Transverse colon (tissue), 4 donors: ENCODE results near the gene RNF225. TPM values are rescaled to one million over a fixed set of nuclear protein-coding genes. Genes with fewer than 3 reads are reported as not detected.

Experiments used
- DNase-seq: peaks from one replicate; pipeline ENCODE4 v3.0.0-alpha.2; 2019
- H3K27ac ChIP-seq, 4 donors: fragments of 200-600 bp; sonication (generic); 2 replicates each; pipeline ENCODE4 v1.5.1; 2016 to 2018; ENCODE audit warnings: inconsistent platforms in 4 of 4
- H3K27me3 ChIP-seq: fragments of 200-600 bp; sonication (generic); 2 replicates; pipeline ENCODE4 v1.5.1; 2017; ENCODE audit warnings: inconsistent platforms
- H3K36me3 ChIP-seq, 4 donors: fragments of 200-600 bp; sonication (generic); 2 replicates each; pipeline ENCODE4 v1.5.1; 2017 to 2019; ENCODE audit warnings: inconsistent platforms in 4 of 4
- H3K4me1 ChIP-seq, 4 donors: fragments of 200-600 bp; sonication (generic); 2 replicates each; pipeline ENCODE4 v1.5.1; 2017 to 2020; ENCODE audit warnings: inconsistent platforms in 4 of 4
- H3K4me3 ChIP-seq, 4 donors: fragments of 200-600 bp; sonication (generic); 1 replicate in 1 of 4; 2 replicates in 3 of 4; pipeline versions ENCODE4 v1.5.1 to v1.6.1; 2017 to 2019; ENCODE audit warnings: inconsistent platforms in 4 of 4
- H3K9me3 ChIP-seq, 2 donors: fragments of 200-600 bp; sonication (generic); 2 replicates each; pipeline ENCODE4 v1.5.1; 2017 to 2019; ENCODE audit warnings: inconsistent platforms in 2 of 2
- EP300 ChIP-seq: sonication (generic); formaldehyde crosslinking; IDR thresholded peaks from one replicate; pipeline ENCODE4 v1.6.1; 2017; ENCODE audit warnings: antibody characterized with exemption, low read depth
- POLR2A ChIP-seq: fragments of 450-650 bp; IDR thresholded peaks from one replicate; pipeline ENCODE4 v1.6.1; 2016; ENCODE audit warnings: antibody characterized with exemption, mild to moderate bottlenecking, moderate library complexity
- POLR2AphosphoS5 ChIP-seq, 3 donors: sonication (generic); formaldehyde crosslinking; IDR thresholded peaks; one replicate each; pipeline ENCODE4 v1.6.1; 2016; ENCODE audit warnings: antibody characterized with exemption in 3 of 3
- WGBS, 2 donors: methylation state at CpG; one replicate each; pipeline ENCODE4 v1.1.5; 2018; ENCODE audit warnings: low coverage in 1 of 2; 5-methylcytosine and 5-hydroxymethylcytosine counted together
- in situ Hi-C, 4 donors: fragments of 200-750 bp; cut with MboI; loops; one replicate each; pipeline versions ENCODE4 v1.15.0 to v1.15.1; 2017; ENCODE audit warnings: low sequenced_read_pairs in 3 of 4, low pct_ligation_motif_present in 1 of 4, low pct_unique_long_range_greater_than_20kb in 1 of 4
- intact Hi-C: fragments of 100-400 bp; cut with DNase I; formaldehyde crosslinking; loops from one replicate; pipeline ENCODE4 v1.15.1; 2023; ENCODE audit warnings: low total_unique reads
- total RNA-seq, 4 donors: library from RNA; depleted of rRNA; stranded (reverse); fragments of >200 nt; gene quantifications; one replicate each; pipeline ENCODE4 v1.1.0, GENCODE V29; 2016
- TF ChIP-seq, protein P1 (sequence below), 5 experiments: fragments of 200-600 bp in 3 of 5; fragments of 450-650 bp in 2 of 5; sonication (generic) in 3 of 5; IDR thresholded peaks; 1 replicate in 2 of 5; 2 replicates in 3 of 5; pipeline ENCODE4 v1.5.1; 2016 to 2017; ENCODE audit warnings: antibody characterized with exemption in 5 of 5, inconsistent platforms in 3 of 5, mild to moderate bottlenecking in 2 of 5, moderate library complexity in 1 of 5

RNF225 gene
- total RNA-seq, 4 donors from 2014 or later, result not detected

DNA sequence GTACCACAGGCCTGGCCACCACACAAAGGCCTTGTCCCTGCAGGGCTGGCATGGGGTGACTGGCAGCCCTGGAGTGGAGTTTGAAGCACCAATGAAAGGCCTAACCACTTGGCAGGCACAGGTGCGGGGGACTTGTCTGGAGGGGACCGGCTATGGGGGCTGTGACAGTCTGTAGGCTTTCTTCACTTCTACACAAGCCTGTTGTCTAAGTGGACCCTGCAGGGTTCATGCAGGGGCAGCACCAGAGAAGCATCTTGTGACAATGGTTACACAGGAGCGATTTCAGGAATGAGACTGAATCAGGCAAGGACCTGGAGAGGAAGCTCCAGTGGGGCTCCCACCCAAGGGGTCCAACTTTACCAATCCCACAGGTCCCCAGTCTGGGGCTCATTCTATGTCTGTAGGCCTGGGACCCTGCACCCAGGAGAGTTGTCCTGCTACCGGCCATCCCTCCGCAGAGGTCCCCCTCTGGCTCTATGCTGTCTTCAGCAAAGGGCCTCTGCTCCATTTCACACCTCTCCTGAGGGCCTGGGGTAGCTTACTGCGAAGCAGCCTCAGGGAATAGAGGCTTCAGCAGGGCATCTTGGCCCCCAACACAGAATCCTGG is 12.4 kb upstream of the RNF225 start:
- Histone ChIP-seq H3K4me1 (peaks cover 23 to 40% (median 35%) of the 10 kb centered on the region in 4 donors), H3K27me3 (no peaks in the 10 kb centered on the region), H3K9me3 (no peaks in the 10 kb centered on the region), H3K4me3 (no peak overlapping the region), H3K36me3 (no peaks in the 10 kb centered on the region), H3K27ac (no peak overlapping the region)
- TF ChIP-seq, protein P1, sequence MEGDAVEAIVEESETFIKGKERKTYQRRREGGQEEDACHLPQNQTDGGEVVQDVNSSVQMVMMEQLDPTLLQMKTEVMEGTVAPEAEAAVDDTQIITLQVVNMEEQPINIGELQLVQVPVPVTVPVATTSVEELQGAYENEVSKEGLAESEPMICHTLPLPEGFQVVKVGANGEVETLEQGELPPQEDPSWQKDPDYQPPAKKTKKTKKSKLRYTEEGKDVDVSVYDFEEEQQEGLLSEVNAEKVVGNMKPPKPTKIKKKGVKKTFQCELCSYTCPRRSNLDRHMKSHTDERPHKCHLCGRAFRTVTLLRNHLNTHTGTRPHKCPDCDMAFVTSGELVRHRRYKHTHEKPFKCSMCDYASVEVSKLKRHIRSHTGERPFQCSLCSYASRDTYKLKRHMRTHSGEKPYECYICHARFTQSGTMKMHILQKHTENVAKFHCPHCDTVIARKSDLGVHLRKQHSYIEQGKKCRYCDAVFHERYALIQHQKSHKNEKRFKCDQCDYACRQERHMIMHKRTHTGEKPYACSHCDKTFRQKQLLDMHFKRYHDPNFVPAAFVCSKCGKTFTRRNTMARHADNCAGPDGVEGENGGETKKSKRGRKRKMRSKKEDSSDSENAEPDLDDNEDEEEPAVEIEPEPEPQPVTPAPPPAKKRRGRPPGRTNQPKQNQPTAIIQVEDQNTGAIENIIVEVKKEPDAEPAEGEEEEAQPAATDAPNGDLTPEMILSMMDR (IDR thresholded peaks at IDR 0.05), result no peak
- TF ChIP-seq POLR2A (no peak), POLR2AphosphoS5 (IDR thresholded peaks at IDR 0.05) (no peak), EP300 (no peak)
- DNase-seq, result no peak
- in situ Hi-C loops (no loop called here), intact Hi-C loops (no loop called here)
- whole genome bisulfite sequencing, 2 donors, result 84% methylated on average over 5 of the region's 6 CpGs; no CpG with 5 or more reads in 1 of the 2 donors

DNA sequence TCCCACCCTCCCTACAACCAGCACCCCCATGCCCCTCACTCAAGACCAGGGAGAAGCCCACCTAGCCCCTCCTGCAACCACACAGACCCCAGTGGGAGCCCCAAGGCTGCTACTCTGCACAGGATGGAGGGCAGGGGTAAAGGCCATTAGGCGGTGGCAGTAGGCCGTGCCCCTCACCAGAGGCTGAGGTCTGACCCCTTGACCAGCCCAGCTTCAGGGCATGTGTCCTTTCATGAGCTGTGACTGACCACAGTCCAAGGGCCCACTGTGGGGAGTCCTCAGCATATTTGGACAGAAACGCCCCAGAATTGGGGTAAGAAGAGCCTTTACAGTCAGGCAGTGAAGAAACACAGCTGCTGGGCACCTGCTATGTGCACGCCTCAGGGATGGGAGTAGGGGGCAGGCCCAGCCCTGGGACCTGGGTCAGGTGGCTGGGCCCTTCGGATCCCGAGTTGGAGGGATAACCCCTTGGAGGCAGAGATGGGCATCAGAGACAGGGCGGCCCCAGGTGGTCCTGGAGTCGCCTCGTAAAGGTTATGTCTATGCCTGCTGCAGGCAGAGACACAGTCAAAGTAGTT is 10.1 kb upstream of the RNF225 start:
- intact Hi-C loops, result no loop called here
- H3K27me3 ChIP-seq, result no peaks in the 10 kb centered on the region
- H3K4me3 ChIP-seq, result peak overlapping the region in 2 of 4 donors; percentile 64 to 80
- H3K27ac ChIP-seq, result peak overlapping the region; percentile 99
- WGBS, 2 donors, result 78% methylated on average over 9 of the region's 9 CpGs; no CpG with 5 or more reads in 1 of the 2 donors
- in situ Hi-C loops, result no loop called here
- TF ChIP-seq EP300 (no peak), POLR2A (no peak), POLR2AphosphoS5 (IDR thresholded peaks at IDR 0.05) (no peak)
- TF ChIP-seq, protein P1 (IDR thresholded peaks at IDR 0.05), result no peak
- no peak for DNase-seq
- H3K4me1 ChIP-seq, result peaks cover 17 to 41% (median 30%) of the 10 kb centered on the region in 4 donors
- H3K36me3 ChIP-seq, result peaks cover 0 to 6% (median 2%) of the 10 kb centered on the region in 4 donors
- no peaks in the 10 kb centered on the region for H3K9me3 ChIP-seq

GRCh38 chr19:58385891-58386575 is 9.4 kb upstream of the RNF225 start:
- WGBS, 2 donors, result 9% methylated on average over 32 of the region's 36 CpGs; no CpG with 5 or more reads in 1 of the 2 donors
- H3K27ac ChIP-seq, result peak overlapping the region; percentile 99
- no peaks in the 10 kb centered on the region for H3K27me3 ChIP-seq
- peaks cover 0 to 9% (median 3%) of the 10 kb centered on the region in 4 donors for H3K36me3 ChIP-seq
- DNase-seq, result no peak
- TF ChIP-seq POLR2A, result no peak
- no peak for TF ChIP-seq EP300
- TF ChIP-seq, protein P1 (IDR thresholded peaks at IDR 0.05), result no peak
- H3K4me1 ChIP-seq, result peaks cover 17 to 46% (median 30%) of the 10 kb centered on the region in 4 donors
- peak overlapping the region; percentile 46 to 80 (median 68) for H3K4me3 ChIP-seq
- H3K9me3 ChIP-seq, result no peaks in the 10 kb centered on the region
- intact Hi-C loops, result loop anchor here (2.0 kb wide), 1 partner anchor 15 kb away; no protein-coding TSS in a partner anchor
- in situ Hi-C loops, result no loop called here
